ENCODE results near the gene ERCC6. TPM values are rescaled to one million over a fixed set of nuclear protein-coding genes. Genes with fewer than 3 reads are reported as not detected.

Gene ERCC6
- total RNA-seq, 1 donor from 2014 or later, result 30.2 TPM

DNA sequence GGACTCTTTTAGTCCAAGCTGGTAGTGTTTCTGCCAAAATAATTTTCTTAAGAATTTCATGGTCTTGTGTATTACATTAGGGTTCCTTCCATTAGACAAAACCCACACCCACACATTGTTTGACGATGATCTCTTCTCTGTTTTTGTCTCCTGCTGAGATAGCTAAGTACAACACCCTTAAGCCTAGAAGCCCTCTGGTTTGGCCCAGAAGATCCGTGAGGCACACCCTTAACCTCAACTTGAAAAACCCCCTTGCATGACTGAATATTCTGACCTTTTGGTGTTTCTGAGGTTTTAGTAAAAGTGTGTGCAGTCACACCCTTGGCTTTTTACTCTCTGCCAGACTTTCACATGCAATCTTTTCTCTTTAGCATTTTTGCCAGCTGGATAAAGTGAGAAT lies 29.3 kb upstream of the ERCC6 start:
- H3K27ac Mint-ChIP-seq, result no peak overlapping the region
- TF ChIP-seq, protein P1, sequence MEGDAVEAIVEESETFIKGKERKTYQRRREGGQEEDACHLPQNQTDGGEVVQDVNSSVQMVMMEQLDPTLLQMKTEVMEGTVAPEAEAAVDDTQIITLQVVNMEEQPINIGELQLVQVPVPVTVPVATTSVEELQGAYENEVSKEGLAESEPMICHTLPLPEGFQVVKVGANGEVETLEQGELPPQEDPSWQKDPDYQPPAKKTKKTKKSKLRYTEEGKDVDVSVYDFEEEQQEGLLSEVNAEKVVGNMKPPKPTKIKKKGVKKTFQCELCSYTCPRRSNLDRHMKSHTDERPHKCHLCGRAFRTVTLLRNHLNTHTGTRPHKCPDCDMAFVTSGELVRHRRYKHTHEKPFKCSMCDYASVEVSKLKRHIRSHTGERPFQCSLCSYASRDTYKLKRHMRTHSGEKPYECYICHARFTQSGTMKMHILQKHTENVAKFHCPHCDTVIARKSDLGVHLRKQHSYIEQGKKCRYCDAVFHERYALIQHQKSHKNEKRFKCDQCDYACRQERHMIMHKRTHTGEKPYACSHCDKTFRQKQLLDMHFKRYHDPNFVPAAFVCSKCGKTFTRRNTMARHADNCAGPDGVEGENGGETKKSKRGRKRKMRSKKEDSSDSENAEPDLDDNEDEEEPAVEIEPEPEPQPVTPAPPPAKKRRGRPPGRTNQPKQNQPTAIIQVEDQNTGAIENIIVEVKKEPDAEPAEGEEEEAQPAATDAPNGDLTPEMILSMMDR (IDR thresholded peaks at IDR 0.05; ENCODE audit: unreplicated experiment), result no peak
- H3K36me3 Mint-ChIP-seq (ENCODE audit: insufficient read depth), result no peaks in the 10 kb centered on the region
- peaks cover 51% of the 10 kb centered on the region for H3K27me3 Mint-ChIP-seq
- H3K4me1 Mint-ChIP-seq (ENCODE audit: low read depth), result no peaks in the 10 kb centered on the region
- no peak overlapping the region for H3K4me3 Mint-ChIP-seq (ENCODE audit: low read depth)
- no peak for DNase-seq (ENCODE audit: low spot score, unreplicated experiment)
- H3K9me3 Mint-ChIP-seq (ENCODE audit: low read depth), result peaks cover 6% of the 10 kb centered on the region

DNA sequence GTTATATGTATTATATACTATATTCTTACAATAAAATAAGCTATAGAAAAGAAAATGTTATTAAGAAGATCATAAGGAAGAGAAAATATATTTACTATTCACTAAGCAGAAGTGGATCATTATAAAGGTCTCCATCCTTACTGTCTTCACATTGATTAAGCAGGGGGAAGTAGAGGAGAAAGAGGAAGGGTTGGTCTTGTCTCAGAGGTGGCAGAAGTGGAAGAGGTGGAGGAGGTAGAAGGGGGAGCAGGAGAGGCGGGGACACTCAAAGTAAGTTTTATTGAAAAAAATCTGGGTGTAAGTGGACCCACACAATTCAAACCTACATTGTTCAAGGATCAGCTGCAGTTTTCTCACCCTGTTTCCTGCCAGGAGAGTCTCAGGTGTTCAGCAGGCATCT lies 28.9 kb upstream of the ERCC6 start:
- no peak overlapping the region for H3K4me3 Mint-ChIP-seq (ENCODE audit: low read depth)
- H3K4me1 Mint-ChIP-seq (ENCODE audit: low read depth), result no peaks in the 10 kb centered on the region
- no peak for DNase-seq (ENCODE audit: low spot score, unreplicated experiment)
- H3K27me3 Mint-ChIP-seq, result peaks cover 51% of the 10 kb centered on the region
- no peak overlapping the region for H3K27ac Mint-ChIP-seq
- TF ChIP-seq, protein P1 (IDR thresholded peaks at IDR 0.05; ENCODE audit: unreplicated experiment), result no peak
- H3K9me3 Mint-ChIP-seq (ENCODE audit: low read depth), result peaks cover 6% of the 10 kb centered on the region
- no peaks in the 10 kb centered on the region for H3K36me3 Mint-ChIP-seq (ENCODE audit: insufficient read depth)

DNA sequence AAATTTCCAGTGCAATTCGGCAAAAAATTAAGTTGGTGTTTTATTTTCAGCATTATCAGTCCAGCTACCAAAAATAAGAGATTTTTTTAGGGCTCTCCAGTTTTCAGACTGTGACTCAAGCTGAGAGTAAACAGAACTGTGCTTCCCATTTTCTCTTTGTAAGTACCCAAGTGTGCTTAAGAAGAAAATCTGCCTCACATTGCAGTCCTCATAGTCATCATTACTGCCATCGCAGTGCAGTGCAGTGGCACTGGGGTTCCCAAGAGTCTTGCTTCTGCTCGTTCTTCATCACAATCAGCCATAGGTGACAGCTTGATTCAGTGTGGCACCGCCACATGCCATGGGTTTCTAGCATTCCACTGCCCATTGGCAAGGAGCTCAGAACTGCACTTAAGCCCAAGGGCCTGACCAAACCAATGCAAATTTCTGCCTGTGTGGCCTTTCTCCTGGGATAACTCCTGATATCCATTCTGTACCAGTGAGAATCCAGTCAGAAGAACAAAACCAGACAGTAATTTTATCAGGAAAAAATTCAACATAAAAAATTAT lies 25.6 kb upstream of the ERCC6 start:
- H3K9me3 Mint-ChIP-seq (ENCODE audit: low read depth), result peaks cover 6% of the 10 kb centered on the region
- H3K4me1 Mint-ChIP-seq (ENCODE audit: low read depth), result no peaks in the 10 kb centered on the region
- H3K27me3 Mint-ChIP-seq, result peaks cover 47% of the 10 kb centered on the region
- no peak for DNase-seq (ENCODE audit: low spot score, unreplicated experiment)
- TF ChIP-seq, protein P1 (IDR thresholded peaks at IDR 0.05; ENCODE audit: unreplicated experiment), result no peak
- H3K36me3 Mint-ChIP-seq (ENCODE audit: insufficient read depth), result no peaks in the 10 kb centered on the region
- H3K27ac Mint-ChIP-seq, result no peak overlapping the region
- no peak overlapping the region for H3K4me3 Mint-ChIP-seq (ENCODE audit: low read depth)

DNA sequence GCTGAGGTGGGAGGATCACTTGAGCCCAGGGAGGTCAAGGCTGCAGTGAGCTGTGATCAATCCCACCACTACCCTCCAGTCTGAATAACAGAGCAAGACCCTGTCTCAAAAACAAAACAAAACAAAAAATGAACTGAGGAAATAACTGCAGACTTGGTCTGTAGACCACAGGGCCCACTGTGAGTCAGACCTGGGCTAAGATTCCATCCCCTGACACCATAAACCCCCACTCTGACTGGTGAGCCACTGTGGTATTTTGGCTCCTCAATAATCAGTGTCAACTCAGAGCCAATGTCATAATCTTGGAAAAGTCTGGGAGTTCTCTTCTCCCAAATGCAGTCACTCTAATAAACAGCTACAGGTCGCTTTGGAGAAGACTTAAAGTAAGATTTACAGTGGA lies 24.0 kb upstream of the ERCC6 start:
- no peak overlapping the region for H3K27ac Mint-ChIP-seq
- peaks cover 37% of the 10 kb centered on the region for H3K27me3 Mint-ChIP-seq
- H3K4me1 Mint-ChIP-seq (ENCODE audit: low read depth), result no peaks in the 10 kb centered on the region
- TF ChIP-seq, protein P1 (IDR thresholded peaks at IDR 0.05; ENCODE audit: unreplicated experiment), result no peak
- H3K4me3 Mint-ChIP-seq (ENCODE audit: low read depth), result no peak overlapping the region
- H3K9me3 Mint-ChIP-seq (ENCODE audit: low read depth), result no peaks in the 10 kb centered on the region
- no peaks in the 10 kb centered on the region for H3K36me3 Mint-ChIP-seq (ENCODE audit: insufficient read depth)
- DNase-seq (ENCODE audit: low spot score, unreplicated experiment), result no peak

DNA sequence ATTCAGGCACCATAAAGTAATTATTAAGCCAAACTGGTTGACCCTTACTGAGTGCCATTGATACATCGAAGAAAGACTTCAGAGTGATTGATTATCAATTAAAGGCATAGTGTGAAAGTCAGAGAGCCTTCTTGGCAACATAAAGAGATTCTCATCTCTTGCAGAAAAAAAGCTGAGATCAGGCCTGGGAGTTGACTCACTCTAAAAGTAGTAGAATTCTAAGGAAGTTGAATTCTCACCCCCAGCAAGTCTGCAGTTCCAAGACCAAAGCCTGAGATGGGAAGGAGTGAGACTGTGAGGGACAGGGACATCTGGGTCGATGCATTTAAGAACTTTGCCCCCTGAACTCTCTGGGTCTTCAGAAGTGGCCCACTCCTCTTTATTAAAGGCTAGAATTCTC lies 21.6 kb upstream of the ERCC6 start:
- Mint-ChIP-seq H3K27me3 (peaks cover 26% of the 10 kb centered on the region), H3K27ac (no peak overlapping the region), H3K4me1 (ENCODE audit: low read depth) (no peaks in the 10 kb centered on the region), H3K9me3 (ENCODE audit: low read depth) (peaks cover 1% of the 10 kb centered on the region), H3K36me3 (ENCODE audit: insufficient read depth) (no peaks in the 10 kb centered on the region), H3K4me3 (ENCODE audit: low read depth) (no peak overlapping the region)
- DNase-seq (ENCODE audit: low spot score, unreplicated experiment), result no peak
- TF ChIP-seq, protein P1 (IDR thresholded peaks at IDR 0.05; ENCODE audit: unreplicated experiment), result no peak
